Activated CD4-positive, alpha-beta T cell treated with anti-CD3 and anti-CD28 coated beads for 4 hours (primary cell): ENCODE measurements around the gene MLLT10.

ENCODE experiments used
- DNase-seq, 2 donors: peaks; one replicate each; pipeline ENCODE4 v3.0.0-alpha.2; 2020

The MLLT10 gene

DNA sequence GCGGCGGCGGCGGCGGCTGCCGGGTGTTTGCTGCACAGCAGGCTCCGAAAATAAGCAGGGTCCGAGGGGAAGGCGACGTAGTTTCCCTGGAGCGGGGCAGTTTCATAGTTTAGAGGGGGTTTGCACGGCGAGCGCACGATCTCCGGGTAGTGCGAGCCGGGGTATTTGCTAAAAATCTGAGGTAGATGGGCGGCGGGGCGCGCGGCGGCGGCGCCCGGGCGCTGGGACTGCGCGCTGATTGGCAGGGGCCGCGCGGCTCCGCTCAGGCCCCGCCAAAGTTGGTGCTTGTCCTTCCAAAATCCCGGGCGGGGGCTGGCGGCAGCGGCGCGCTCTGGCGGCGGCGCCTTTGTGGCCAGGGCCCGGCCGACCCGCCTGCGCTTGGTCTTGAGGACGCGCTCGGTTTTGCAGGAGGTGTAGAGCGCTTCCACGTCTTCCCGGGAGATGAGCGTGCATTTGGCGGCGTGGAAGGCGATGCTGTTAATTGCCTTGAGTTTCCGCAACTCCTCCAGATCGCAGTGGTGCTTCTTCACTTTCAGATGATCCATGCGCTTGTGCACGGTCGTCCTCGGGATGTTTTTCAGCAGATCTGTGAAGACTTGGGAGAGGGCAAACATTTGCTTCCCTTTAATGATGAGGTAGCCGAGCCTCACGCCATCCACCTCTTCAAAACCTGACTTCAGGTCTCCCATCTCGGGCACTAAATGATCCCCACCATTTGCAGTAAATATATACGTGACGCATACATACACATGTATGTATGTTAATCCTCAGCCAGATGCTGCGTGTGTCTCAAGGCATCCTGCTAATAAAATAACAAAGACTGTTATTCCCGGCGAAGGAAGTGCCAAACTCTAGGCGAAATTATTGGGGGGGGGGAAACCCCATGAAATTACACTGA is 16.6 kb upstream of the MLLT10 start:
- DNase-seq = no peak

DNA sequence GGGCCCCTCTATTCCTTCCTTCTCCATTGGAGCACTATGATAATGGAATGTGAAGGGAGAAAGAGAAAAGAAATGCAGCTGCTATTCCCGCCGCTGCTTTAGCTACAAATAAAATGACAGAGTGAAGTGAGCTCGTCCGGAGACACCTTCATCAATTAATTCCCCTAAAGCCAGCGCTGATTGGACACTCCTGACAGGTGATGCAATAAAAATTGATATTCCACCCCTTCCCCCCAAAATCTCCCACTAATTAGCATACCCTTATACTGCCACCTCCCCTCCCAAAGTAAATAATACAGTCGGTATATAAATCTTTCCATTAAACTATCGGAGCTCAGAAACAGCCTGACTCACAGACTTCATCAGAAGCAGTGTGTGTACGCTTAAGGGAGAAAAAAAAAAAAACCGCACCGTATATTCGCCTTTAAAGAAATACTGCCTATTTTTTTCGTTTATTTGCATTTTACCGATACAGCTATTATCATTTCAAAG is 15.8 kb upstream of the MLLT10 start:
- DNase-seq = no peak

DNA sequence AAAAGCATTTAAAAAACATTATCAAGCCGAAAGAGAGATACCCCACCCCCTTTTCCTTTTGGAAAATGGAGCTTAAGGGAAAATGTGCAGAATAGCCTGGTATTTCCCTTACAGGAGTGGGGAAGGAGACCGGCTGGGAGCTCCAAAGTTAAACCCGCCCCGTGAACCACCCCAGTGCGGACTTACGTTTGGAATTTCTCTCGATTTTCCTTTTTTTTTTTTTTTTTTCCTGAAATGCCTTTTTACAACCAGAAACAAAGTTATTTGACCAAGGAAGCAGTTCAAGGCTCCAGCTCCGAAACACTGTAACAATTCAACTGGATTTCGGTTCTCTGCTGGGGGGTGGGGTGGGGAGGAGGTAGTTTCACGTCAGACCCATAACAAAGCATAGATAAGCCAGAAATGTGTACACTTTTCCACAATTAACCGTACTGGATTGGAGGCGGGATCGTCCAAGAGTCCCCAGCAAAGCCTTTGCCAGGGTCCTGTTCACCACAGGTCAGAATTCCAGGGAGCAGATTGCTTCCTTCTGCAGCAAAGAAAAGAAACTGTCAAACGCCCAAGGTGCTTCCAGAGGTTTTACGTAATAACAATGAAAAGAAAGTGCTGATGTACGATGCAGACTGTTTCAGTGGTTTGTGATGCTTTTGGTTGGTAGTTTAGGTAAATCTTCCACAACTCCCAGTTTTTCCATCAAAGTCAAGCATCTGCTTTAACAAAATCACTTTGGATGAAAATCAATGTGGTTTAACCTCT is 15.2 kb upstream of the MLLT10 start:
- DNase-seq = no peak

DNA sequence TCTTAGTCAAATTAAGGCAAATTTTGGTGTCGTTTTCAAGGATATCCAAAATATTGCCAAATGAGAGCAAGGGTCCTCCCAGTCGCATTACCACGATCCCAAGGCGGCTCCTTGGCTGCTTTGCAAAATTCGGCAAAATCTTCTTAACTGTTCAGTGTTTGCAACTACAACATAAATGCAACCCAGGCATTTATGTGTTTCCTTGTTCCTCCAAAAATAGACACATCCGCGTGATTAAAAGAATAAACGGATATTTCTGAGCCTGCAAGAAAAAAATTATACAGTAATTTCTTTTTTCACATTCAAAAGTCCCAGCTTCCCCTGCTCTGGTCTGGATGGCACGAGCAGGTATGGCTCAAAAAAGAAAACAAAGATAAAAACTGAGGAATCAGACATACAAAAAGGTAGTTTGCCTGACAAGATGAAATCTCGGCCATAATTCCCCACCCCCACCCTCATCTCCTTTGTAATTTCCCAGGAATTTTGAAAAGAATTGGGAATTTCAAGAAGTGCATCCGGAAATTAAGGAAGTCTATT is 14.6 kb upstream of the MLLT10 start:
- no peak for DNase-seq

DNA sequence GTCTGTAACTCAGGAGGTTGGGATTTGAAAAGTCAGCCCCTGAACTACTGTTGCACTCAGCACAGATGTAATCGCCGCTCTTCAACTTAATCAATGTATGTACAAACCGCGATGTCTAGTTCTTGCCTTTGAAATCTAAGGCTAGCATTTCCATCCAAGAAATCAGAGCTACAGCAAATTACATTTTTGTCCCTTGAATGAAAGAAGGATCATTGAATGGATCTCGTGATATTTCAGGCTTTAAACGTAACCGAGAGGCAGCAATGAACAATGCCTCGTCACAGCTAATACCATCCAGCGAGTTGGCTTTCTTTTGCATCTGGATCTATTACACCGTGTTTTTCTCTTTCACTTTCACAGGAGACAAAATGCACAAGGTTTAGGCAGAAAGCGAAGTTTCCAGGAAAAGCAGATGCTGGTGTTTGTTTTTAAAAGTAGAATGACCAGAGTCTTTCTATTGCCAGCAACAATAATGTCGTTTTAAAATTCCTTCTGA is 14.0 kb upstream of the MLLT10 start:
- DNase-seq = no peak

DNA sequence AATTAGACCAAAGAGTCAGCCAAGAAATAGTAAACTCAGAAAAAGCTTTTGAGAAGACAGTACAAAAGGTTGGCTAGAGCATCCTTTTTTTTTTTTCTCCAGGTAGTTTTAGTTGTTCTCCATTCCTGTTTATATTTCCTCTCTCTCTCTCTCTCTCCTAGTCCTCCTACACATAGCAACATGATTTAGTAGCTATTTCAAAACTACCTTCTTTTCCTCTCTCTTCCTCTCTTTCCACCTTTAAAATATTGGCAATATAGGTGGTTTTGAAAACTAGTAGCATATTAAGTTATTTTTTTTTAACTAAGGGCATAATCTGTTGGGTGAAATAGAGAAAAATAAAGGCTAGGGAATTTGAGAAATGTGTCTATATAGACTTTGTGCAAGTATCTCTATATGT is 13.5 kb upstream of the MLLT10 start:
- no peak for DNase-seq

DNA sequence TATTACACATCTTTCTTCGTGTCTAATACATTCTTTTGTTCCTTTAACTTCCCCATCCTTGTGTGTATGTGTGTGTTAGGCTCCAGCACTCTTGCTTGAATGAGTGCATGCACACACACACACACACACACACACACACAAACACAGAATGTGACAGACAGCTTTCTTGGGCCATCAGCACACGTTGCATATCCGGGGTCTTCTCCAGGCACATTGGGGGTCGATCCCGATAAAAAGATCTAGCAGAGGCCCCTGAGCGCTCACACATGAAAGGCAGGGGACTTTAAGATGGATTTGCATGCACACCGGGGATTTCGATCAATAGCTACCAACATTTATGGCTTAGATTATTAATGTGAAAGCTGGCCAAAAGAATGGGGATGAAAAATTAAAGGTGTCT is 13.1 kb upstream of the MLLT10 start:
- no peak for DNase-seq

DNA sequence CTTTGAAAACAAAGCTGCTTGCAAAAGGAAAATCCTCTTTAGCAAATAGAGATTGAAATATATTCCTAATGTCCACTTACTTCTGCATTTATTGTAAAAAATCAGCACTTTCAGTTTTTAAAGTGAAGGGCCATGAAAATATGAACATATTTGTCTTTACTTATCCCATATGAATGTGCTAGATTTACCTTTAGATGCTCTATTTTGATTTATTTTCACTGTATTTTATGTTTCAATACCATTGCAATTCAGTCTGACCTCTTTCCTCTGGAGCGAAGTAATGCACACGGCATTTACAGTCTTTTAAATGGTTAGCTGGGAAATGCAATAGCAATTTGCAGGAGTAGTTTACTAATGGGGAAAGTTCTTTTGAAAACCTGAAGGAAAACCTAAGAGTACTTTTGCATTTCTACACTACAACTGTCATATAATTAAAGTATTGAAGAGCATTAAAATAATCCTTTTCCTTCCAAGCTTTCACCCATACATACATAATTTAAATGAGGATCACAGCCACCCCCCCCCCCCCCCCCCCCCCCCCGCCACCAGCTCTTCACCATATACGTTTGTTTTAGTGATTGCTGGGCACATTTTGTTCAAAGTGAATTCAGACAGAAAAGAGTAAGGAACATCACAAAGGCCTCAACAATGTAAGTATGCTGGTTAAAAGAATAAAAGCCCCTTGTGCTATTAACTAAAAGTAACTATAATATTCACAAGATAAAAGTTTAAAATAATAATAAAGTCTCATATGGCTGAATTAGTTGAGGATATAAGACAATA is 12.1 kb upstream of the MLLT10 start:
- no peak for DNase-seq

DNA sequence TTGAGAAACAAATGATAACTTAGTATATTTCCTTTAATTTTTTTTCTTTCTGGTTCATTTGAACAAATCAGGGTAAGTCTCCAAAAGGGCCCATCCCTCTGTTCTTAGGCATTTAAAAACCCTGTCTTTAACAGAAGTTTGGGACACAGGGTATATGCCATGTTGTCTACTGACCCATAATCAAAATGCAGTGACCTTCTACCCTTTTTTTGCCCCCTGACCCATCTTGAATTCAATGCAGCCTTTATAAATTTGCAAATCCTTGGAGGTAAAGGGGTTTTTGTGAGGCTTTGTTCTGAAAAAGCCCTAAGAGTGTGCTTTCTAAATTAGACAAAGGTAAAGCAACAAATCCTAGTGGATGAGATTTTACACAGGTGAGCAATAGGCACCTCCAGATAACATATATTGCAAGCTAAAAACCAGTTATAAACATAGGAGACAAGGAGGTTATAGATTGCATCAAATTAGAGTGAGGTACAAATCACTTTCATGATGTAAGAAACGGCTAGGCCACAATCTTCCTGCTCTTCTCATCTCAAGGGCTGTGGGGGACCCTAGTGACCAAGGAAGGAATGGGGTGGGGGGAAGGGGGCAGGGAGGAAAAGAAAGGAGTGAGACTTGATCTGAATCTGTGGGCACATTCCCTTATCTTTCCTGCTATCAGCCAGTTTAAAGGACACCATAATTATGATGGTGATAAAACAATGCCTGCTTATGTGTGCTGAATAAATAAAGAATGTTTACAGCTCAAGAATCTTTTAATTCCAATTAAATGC is 11.2 kb upstream of the MLLT10 start:
- DNase-seq = no peak

DNA sequence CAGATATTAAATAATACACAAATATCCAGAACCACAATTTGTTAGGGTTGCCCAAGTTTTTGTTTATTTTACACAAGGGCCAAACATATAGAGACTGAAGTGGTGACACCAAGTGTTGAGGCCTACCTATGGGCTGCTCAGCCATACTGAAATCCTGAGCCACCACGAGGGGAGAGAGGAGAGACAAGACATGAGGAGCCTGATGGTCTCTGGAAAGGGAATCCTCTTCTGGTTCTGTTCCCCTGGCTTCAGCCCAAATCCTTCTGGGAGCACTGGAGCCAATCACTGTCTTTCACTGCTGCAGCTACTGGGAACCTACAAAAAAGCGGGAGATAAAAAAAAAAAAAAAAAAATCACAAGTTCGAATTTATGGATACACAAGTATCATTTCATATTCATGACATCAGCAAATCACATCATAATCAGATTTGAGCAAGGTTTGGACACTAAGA is 10.4 kb upstream of the MLLT10 start:
- DNase-seq = no peak

DNA sequence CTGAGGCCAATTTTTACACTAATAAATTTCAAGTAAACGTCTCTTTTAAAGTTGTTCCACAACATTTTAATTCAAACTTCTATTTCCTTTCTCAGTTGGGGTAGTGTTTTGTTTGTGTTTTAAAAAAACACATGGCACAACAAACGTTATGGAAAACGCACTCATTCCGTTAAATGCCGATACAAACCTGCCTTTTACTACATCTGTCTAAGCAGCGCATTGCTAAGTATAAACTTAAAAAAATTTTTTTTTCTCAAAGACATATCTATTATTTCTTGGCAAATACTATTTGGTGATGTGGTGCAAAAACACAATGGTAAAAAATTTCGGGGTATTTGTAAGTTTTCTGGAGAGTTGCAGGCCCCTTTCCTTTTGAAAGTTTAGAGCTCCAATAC is 9.9 kb upstream of the MLLT10 start:
- no peak for DNase-seq

DNA sequence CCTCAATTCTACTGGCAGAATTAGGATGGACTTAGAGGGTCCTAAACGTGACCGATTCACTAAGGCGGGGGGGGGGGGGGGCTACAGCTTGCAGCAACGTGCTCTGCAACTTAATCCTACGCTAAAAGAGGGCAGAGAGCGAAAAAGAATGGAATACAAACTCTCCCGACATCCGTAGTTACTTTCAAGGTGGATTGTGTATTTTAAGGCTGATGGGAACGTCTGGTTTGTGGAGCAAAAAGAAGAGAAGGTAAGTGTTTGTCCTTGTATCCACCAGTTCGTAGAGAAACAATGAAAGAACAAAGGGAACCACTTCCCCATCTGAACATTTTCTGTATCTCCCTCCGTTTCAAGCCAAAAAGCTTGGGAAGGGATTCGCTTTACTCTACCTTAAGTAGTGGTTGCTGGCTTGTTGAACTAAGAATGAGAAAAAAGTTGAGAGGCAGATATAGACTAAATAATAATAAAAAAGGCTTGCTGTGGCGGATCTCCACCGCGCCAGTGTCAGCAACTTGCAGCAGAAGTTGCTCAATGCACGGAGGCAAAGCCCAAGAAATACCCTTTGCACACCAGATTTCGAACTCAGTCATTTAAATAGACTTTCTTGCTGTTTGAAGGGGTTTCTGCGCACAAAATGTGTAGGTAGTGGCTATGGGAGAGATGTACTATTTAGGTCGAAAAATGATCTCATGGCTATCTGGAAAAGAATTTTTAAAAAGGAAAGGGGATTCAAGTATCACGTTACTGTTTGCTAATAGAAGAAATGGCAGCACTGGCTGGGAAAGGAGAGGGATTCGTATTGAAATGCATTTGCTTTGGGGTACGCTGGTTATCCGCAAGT is 9.3 kb upstream of the MLLT10 start:
- DNase-seq = no peak

DNA sequence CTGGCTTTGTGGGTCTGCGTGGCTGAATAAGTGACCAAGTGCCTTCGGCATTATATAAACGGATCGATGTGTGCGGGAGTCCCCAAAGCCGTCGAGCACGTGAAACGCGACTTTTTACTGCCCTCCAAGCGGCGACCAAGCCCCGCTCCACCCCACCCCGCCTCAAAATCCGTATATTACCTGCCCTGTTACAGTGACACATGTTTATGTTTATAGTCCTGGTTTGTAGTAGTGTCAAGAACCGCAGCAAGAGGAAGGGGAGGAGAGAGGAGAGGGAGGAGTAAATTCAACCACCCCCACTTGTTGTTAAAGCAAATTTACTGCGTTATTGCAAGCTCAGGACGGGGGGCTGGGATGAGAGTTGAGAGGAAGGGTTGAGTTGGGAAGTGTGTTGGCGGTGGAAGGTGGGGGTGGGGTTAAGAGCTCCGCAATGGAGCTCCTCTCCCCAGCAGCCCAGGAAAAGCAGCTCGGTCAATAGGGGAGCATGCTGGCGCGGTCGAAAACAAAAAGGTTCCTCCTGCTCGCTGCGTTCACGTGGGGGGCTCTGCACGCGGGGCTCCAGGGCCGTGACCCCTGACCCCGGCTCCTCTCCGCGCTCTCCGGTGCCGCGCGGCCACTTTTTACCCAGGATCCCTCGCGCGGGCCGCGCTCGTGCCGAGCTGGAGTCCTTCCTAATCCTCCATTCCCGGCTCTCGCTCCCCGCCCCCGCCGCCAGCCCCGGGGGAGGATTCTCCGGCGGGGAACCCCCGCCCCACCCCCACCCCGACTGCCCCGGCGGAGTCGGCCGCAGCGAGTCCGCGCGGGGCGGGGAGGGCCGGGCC is 8.5 kb upstream of the MLLT10 start, which contains the start of gene SKIDA1:
SKIDA1 (minus strand) TSS at position 316 of the 821 bp plus-strand sequence. CDS start 7,860 bp downstream, outside the sequence.
- peak; percentile 57 to 61 for DNase-seq

DNA sequence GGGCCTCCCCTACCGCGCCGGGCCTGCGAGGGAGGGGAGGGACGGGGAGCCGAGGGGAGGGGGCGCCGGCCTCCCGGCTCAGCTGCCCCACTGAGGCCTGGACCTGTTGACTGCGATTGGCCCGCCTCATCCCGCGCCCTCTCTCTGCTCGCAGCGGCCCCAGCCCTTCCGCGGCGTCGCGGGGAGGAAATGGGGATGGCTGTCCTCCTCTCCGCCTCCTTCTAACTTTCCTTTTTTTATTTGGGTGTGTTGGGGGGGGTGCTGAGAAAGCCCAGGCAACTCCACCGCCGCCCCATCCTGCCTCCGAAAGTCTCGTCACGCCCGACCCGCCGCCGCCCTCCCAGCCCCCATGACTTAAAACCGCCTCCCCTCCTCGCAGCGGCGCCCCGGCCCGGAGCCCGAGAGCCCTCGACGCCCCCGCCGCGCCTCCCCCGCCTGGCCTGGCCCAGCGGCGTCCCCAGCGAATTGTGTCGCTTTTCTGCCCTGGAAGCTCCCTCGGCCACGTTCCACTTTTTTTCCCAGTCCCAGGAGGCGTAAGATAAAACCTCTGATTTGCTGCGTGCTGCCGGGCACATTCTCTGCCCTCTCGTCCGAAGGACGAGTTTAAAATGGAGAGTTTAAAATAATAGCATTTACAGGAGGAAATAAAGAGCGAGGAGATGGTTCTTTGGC is 7.7 kb upstream of the MLLT10 start:
- DNase-seq = peak; percentile 57 to 65

DNA sequence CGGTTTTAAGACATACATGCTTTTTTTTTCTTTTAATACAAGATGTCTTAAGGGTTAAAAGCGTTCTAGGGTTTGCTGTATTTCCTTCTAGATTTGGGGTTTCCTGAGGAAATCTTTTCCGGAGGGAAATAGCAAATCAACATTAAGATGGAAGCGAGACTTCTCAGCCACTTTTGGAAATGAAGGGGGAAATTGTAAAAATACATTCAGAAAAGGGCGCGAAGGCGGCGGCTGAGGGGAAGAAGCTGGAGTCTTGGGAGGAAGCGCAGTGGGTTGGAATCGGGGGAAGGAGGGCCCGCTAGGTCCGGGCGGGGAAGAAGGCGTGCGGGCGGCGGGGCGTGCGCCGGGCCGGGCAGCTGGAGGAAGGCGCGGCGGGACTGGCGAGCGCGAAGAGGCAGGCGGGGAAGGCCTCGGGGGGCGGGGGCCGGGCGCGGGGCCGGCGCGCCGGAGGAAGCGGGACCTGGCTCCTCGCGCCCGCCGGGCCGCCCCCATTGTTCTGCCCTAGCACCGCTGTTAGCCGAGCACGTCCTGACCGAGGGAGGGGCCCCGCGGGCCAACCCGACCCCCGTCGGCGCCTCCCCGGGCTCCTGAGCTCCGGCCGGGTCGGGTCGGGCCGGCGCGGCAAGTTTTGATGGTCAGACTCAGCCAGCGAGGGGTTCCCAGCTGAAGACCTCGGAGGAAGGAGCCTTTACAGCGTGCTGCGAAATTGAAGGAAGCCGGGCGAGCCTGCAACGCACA is 7.0 kb upstream of the MLLT10 start:
- DNase-seq = peak in 1 of 2 donors; percentile 31

DNA sequence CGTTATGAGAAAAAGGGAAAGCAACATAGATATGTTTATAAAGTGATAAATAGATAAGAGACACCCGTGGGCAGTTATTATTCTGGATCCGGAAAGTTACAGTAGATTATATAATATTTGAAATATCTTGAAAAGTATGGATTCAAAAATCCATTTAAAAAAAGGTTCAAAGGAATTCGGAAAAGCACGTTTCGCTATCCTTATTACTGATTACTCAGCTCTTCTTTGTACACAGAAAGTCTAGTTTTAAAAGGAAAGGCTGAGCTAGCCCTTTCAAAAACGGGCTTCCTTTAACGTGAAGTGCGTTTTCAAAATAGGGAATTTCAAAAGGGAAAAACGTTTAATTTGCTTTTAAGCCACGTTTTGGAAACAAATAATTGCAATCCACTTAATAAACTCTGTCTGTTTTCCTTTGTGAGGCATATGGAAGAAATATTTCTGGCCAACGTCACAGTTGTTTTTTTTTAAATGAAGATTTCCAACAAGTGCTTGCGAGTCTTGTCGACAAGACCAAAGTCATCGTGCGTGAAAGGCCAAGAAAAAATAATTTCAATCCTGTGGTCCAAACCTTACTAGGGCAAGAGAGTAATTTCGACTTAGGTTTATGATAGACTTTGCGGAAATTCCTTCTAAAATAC is 6.3 kb upstream of the MLLT10 start:
- no peak for DNase-seq

DNA sequence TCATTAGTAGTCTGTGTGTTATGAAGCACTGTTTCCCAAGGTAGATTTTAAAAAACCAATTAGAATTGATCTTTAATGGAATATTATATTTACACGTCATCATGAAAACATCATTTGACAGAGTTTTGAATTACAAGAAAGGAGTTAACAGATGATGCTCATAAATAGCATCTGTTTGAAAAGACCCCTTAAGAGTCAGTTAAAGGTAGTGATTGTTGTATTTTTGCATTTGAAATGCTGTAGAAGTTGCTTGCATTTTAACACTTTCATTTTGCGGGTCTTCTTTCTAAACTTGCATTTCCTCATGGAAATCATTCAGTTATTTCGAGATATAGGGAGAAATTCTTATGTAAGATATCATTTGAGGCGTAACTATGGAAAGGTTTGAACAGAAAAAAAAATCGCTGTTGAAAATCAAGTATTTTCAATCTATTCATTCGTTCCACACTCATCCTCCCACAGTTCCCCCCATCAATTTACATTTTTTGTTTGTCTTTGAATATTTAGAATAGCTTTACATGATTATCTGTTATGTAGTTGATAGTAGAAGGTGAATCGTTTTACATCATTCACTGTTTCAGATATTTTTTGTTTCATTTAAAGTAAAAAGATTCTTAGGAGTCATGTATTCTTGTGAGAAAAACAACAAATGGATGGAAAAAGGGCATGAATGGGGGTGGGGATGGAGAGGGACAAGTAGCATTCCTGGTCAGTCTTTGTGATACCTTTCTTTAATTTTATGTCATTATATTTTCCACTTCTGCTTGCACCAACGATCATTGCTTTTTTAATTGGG is 5.6 kb upstream of the MLLT10 start:
- no peak for DNase-seq
